ENCODE measurements around the gene NCOA3. TPM values are rescaled to one million over a fixed set of nuclear protein-coding genes. Genes with fewer than 3 reads are reported as not detected.

Gene NCOA3
- total RNA-seq, 1 experiment from 2014 or later: 23.3 TPM

GRCh38 chr20:47600967-47601547 is 99.4 kb downstream of the NCOA3 start:
- H3K27ac Mint-ChIP-seq: peak overlapping the region in 1 of 3 experiments; percentile 25; a peak in 2 of 7 replicates
- Histone ChIP-seq H3K79me1 (ENCODE audit: insufficient read depth, low read depth, low read length, poor library complexity, severe bottlenecking) (peaks cover 8% of the 10 kb centered on the region), H3K23ac (ENCODE audit: insufficient read length, low read depth, low read length) (no peak overlapping the region), H2BK20ac (ENCODE audit: low read depth, low read length, poor library complexity, severe bottlenecking) (no peak overlapping the region), H4K8ac (replicated peaks; ENCODE audit: insufficient read length, low read depth, low read length) (no peak overlapping the region), H2BK12ac (ENCODE audit: insufficient read length, low read depth, low read length) (no peak overlapping the region), H4K20me1 (ENCODE audit: control insufficient read depth, insufficient read depth, insufficient read length) (no peaks in the 10 kb centered on the region), H3K56ac (ENCODE audit: insufficient read length, low read depth, low read length) (no peak overlapping the region), H3K27me3 (ENCODE audit: insufficient read depth, low read length) (no peaks in the 10 kb centered on the region), H3K18ac (ENCODE audit: insufficient read length, low read depth, low read length) (no peak overlapping the region), H3K4ac (ENCODE audit: low read depth, low read length) (no peak overlapping the region), H2AFZ (ENCODE audit: low read length) (no peak overlapping the region), H2BK5ac (ENCODE audit: insufficient read length, low read length) (no peak overlapping the region), H4K5ac (ENCODE audit: insufficient read length, low read depth, low read length) (no peak overlapping the region), H2BK120ac (ENCODE audit: low read depth, low read length, poor library complexity, severe bottlenecking) (no peak overlapping the region), H3K14ac (ENCODE audit: insufficient read depth, low read length) (no peak overlapping the region), H3K9me3 (ENCODE audit: control insufficient read depth, low read depth, low read length) (no peaks in the 10 kb centered on the region), H3K79me2 (ENCODE audit: insufficient read depth, low read length) (no peaks in the 10 kb centered on the region), H3K9ac (ENCODE audit: extremely low read depth, insufficient read length, low read length) (no peak overlapping the region), H3K23me2 (ENCODE audit: insufficient read length, low read depth, low read length, poor library complexity, severe bottlenecking) (no peaks in the 10 kb centered on the region), H3T11ph (ENCODE audit: low read length) (no peak overlapping the region), H3K4me2 (ENCODE audit: insufficient read depth, insufficient read length, low read length) (no peak overlapping the region), H3K4me1 (ENCODE audit: insufficient read depth, low read length) (no peaks in the 10 kb centered on the region), H2BK15ac (ENCODE audit: low read depth, low read length) (no peak overlapping the region), H2AK5ac (ENCODE audit: insufficient read length, low read length) (no peak overlapping the region), H3K27ac (ENCODE audit: insufficient read length, low read depth, low read length) (no peak overlapping the region), H4K91ac (ENCODE audit: insufficient read length, low read depth, low read length) (no peak overlapping the region)
- no peak overlapping the region for H3K4me3 Mint-ChIP-seq
- no CpG with 5 or more reads among the region's 9 CpGs for WGBS (ENCODE audit: extremely low coverage, insufficient read length, low lambda C conversion rate)
- TF ChIP-seq CTCF (conservative IDR thresholded peaks at IDR 0.05): no peak
- H3K27me3 Mint-ChIP-seq (ENCODE audit: low read depth): no peaks in the 10 kb centered on the region
- no peak for DNase-seq
- H3K9me3 Mint-ChIP-seq: peaks cover 9 to 12% of the 10 kb centered on the region in 2 experiments; a peak in 4 of 5 replicates
- peaks cover 20 to 22% of the 10 kb centered on the region in 2 experiments for H3K4me1 Mint-ChIP-seq
- peaks cover 15 to 29% (median 18%) of the 10 kb centered on the region in 3 experiments for H3K36me3 Mint-ChIP-seq (ENCODE audit: insufficient read depth in 1 of 3, low read depth in 3 of 3)

Measured in H9 (cell line).